ENCODE measurements around the gene FAM216A.
"Not testable (repeated sequence)": the region's sequence is repeated elsewhere in the genome, so short reads cannot be mapped to it uniquely, and the experiment has no call there.

The FAM216A gene

GRCh38 chr12:110468214-110469048 is at the start of gene FAM216A, which contains the start of gene GPN3:
Gene FAM216A, plus strand, starts transcription at chr12:110468845. Its CDS starts 31 bp downstream, at chr12:110468876.
Gene GPN3, minus strand, starts transcription at chr12:110468257. Its CDS starts 54 bp downstream, at chr12:110468203.
- DNase-seq: peak; percentile 92

- not testable (repeated sequence) for DNase-seq
These were observed 48.0 kb upstream of the FAM216A start for GRCh38 chr12:110420644-110421043.

- no peak for DNase-seq
These were observed 47.4 kb upstream of the FAM216A start for GRCh38 chr12:110421159-110421661.

- no peak for DNase-seq
These were observed 46.9 kb upstream of the FAM216A start for GRCh38 chr12:110421701-110422100.

GRCh38 chr12:110424237-110424636 is 44.4 kb upstream of the FAM216A start:
- no peak for DNase-seq

- DNase-seq: no peak
These were observed 42.2 kb upstream of the FAM216A start for GRCh38 chr12:110426406-110426805.

- not testable (repeated sequence) for DNase-seq
These were observed 39.0 kb upstream of the FAM216A start for GRCh38 chr12:110429676-110430075.

GRCh38 chr12:110431957-110432587 is 36.6 kb upstream of the FAM216A start:
- DNase-seq: no peak

- no peak for DNase-seq
These were observed 32.4 kb upstream of the FAM216A start for GRCh38 chr12:110436231-110436630.

GRCh38 chr12:110444455-110444854 is 24.2 kb upstream of the FAM216A start:
- no peak for DNase-seq

- peak; percentile 93 for DNase-seq
These were observed 18.7 kb upstream of the FAM216A start, which contains the start of gene ARPC3 for GRCh38 chr12:110449799-110450497. Gene ARPC3, minus strand, starts transcription at chr12:110450337. Its CDS starts 77 bp downstream, at chr12:110450260.

GRCh38 chr12:110451263-110451662 is 17.4 kb upstream of the FAM216A start:
- DNase-seq: no peak

- no peak for DNase-seq
These were observed 14.9 kb upstream of the FAM216A start for GRCh38 chr12:110453569-110454296.

GRCh38 chr12:110458756-110459155 is 9.9 kb upstream of the FAM216A start:
- DNase-seq: no peak

- DNase-seq: not testable (repeated sequence)
These were observed 7.5 kb upstream of the FAM216A start for GRCh38 chr12:110461189-110461588.

GRCh38 chr12:110465024-110465423 is 3.6 kb upstream of the FAM216A start:
- DNase-seq: no peak

- not testable (repeated sequence) for DNase-seq
These were observed 2.9 kb upstream of the FAM216A start for GRCh38 chr12:110465765-110466164.

GRCh38 chr12:110466791-110467190 is 1.9 kb upstream of the FAM216A start:
- DNase-seq: no peak

- DNase-seq: no peak
These were observed 815 bp upstream of the FAM216A start for GRCh38 chr12:110467847-110468213.

- no peak for DNase-seq
These were observed 6.8 kb downstream of the FAM216A start for GRCh38 chr12:110475426-110475825.

GRCh38 chr12:110498984-110499706 is 30.5 kb downstream of the FAM216A start:
- DNase-seq: no peak

- DNase-seq: no peak
These were observed 32.7 kb downstream of the FAM216A start for GRCh38 chr12:110501399-110501751.
